Upper lobe of left lung (tissue), 4 donors: Measurements from ENCODE around the gene OSBPL3.

Experiments
- CTCF ChIP-seq, 6 experiments: fragments of 450-650 bp in 4 of 6; fragments of 200-600 bp in 2 of 6; sonication (generic) in 2 of 6; IDR thresholded peaks; one replicate each; pipeline ENCODE4 v1.5.1; 2016 to 2019; ENCODE audit warnings: antibody characterized with exemption in 6 of 6
- EP300 ChIP-seq, 4 donors: sonication (generic); formaldehyde crosslinking; IDR thresholded peaks; one replicate each; pipeline ENCODE4 v1.5.1; 2017; ENCODE audit warnings: antibody characterized with exemption in 4 of 4, control low read depth in 2 of 4
- POLR2A ChIP-seq, 4 donors: fragments of 450-650 bp; IDR thresholded peaks; one replicate each; pipeline ENCODE4 v1.5.1; 2016 to 2017; ENCODE audit warnings: antibody characterized with exemption in 4 of 4, mild to moderate bottlenecking in 2 of 4
- POLR2AphosphoS5 ChIP-seq, 2 donors: sonication (generic); formaldehyde crosslinking; IDR thresholded peaks; one replicate each; pipeline ENCODE4 v1.5.1; 2017; ENCODE audit warnings: antibody characterized with exemption in 2 of 2

GRCh38 chr7:24858108-24858977, 121.6 kb downstream of the OSBPL3 start:
- TF ChIP-seq CTCF (IDR thresholded peaks at IDR 0.05) = no peak
- TF ChIP-seq POLR2A (IDR thresholded peaks at IDR 0.05) = no peak
- no peak for TF ChIP-seq POLR2AphosphoS5 (IDR thresholded peaks at IDR 0.05)
- TF ChIP-seq EP300 (IDR thresholded peaks at IDR 0.05) = no peak
